Inflammatory macrophage (primary cell): Measurements from ENCODE around the gene C1orf50.
"Not testable (repeated sequence)": the region's sequence is repeated elsewhere in the genome, so short reads cannot be mapped to it uniquely, and the experiment has no call there.

Experiments used
- DNase-seq, 2 donors: peaks; one replicate each; pipeline ENCODE4 v3.0.0-alpha.2; 2020 to 2022

C1orf50 gene

DNA sequence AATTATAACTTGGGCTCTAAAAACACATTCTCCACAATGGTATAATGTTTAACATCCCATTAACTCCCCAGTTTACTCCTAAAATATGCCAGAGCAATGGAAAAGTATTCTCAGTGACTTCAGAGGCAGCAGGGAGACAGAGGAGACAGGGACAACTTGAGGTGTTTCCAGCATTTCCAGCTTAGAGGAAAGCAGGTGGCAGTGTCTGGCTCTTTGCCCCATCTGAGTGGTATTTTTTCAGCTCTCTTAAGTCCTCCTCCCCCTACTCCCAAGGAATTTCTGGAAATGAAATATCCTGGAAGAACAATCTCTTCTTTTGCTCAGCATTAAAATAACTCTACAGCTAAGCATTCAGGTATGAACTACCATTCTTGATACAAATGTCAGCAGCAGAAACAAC is 39.1 kb downstream of the C1orf50 start:
- DNase-seq: no peak

- DNase-seq: no peak
Measured at GRCh38 chr1:42806593-42806992, 39.5 kb downstream of the C1orf50 start.

DNA sequence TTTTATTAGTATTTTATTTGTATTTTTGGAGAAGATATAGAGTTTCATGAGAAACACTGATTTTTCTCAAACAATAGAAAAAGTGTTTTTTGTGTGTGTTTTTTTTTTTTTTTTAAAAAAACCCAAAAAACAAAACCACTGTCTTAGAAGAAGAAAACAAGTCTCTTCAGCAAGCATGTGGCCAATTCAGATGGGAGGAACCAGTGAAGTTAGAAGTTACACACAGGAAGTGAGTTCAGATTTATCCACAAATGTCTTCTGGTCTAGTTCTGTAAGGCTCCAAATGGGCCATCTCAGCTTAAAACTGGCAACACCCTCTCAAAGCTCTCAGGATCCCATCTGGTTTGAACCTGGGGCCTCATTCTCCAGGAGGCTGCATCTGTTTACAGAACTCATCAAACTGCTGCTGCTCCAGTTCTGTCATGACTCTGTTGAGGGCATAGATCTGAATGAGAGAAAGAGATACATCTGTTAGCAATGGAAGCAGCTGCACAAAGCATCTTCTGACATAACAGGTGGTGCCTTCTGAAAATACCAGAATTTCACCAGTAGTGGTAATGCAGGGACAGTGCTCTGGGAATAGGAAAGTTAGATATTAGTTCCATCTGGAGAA is 40.1 kb downstream of the C1orf50 start:
- DNase-seq: no peak

DNA sequence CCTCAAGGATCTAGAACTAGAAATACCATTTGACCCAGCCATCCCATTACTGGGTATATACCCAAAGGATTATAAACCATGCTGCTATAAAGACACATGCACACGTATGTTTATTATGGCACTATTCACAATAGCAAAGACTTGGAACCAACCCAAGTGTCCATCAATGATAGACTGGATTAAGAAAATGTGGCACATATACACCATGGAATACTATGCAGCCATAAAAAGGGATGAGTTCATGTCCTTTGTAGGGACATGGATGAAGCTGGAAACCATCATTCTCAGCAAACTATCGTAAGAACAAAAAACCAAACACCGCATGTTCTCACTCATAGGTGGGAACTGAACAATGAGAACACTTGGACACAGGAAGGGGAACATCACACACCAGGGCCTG is 47.8 kb downstream of the C1orf50 start:
- DNase-seq: not testable (repeated sequence)

- no peak for DNase-seq
Measured at GRCh38 chr1:42815941-42816584, 49.0 kb downstream of the C1orf50 start.

DNA sequence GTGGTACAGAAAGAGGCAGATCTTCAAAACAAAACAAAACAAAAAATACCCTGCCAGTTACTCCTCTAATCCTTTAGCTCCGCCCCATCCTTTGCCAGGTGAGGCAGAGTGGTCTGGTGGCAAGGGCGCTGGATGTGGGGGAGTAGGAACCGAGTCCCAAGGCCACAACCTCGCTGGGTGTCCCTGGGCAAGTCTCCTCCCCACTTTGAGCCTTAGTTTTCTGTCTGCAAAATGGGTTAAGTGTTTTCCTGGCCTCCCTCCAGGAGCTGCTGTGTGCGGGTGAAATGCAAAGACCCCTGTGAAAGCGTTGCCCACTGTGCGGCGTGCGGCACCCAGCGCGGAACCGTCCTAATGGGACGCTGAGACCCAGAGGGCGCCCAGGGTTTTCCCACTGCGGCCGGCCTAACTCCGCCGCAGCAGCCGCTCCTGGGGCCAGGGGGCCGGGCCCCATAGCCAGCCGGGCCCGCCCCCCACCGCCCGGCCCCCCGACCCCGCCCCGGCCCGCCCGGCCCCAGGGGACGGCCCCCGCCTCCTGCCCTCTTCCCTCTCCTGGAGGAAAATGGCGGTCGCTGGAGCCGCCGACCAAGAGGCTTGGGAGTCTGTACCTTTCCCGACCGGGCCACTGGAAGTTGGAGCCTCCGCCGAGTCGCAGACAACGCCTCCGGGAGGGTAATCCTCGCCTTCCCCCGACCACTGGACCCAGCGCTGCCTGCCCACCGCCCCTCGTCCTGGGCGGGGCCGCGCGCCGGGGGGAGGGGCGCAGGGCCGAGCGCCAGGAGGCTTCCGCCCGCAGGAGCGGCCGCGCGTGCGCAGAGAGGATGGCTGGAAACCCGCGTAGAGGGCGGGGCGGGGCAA is 49.8 kb downstream of the C1orf50 start, which contains the start of the genes ERMAP and SVBP:
TSS of gene ERMAP (plus strand) at position 538 of the 855 bp plus-strand sequence. CDS start 13,327 bp downstream, outside the sequence.
TSS of gene SVBP (minus strand) at position 813 of the 855 bp plus-strand sequence. CDS start 853 bp downstream, outside the sequence.
- peak; percentile 89 to 95 for DNase-seq

DNA sequence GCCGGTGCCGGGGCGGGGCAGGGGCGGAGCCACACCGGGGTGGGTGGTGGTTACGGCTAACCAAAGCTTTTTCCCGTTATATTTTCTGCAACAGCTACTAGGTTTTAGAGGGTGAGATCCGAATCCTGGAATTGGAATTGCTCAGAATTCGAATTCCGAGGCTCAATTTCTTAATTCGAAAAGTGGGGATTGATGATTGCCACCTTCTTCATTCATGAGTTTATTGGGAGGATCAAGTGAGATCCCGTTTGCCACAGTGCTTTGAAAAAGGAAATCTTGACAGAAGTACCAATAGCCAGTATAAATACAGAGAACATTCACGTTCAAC is 50.4 kb downstream of the C1orf50 start:
- DNase-seq: no peak

- no peak for DNase-seq
Measured at GRCh38 chr1:42817976-42818375, 50.9 kb downstream of the C1orf50 start.

DNA sequence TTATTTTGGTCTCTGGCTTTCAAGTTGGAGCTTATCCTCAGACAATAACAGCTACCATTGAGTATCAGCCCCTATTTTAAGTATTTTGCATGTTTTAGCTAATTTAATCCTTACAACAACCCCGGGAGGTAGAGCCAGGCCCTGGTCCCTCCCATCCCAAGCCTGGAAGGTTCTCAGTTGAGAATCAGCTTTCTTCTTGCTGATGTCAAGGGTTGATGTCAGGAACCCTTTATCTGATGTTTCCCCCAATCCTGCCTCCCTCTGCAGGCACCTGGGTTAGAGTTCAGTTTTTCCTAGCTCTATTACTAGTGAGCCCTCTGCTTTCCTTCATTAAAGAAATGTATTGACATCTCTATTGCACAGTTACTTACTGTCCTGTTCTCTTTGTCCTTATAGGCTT is 53.8 kb downstream of the C1orf50 start:
- no peak for DNase-seq

DNA sequence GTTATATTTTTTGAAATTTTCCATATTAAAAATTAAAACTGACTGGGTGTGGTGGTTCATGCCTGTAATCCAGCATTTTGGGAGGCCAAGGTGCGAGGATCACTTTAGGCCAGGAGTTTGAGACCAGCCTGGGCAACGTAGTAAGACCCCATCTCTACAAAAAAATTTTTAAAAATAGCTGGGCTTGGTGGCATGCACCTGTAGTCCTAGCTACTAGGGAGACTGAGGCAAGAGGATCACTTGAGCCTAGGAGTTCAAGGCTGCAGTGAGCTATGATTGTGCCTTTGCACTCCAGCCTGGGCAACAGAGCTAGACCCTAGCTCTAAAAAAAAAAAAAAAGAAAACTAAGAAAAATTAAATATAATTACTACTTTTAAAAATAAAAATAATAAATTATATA is 54.6 kb downstream of the C1orf50 start:
- no peak for DNase-seq

DNA sequence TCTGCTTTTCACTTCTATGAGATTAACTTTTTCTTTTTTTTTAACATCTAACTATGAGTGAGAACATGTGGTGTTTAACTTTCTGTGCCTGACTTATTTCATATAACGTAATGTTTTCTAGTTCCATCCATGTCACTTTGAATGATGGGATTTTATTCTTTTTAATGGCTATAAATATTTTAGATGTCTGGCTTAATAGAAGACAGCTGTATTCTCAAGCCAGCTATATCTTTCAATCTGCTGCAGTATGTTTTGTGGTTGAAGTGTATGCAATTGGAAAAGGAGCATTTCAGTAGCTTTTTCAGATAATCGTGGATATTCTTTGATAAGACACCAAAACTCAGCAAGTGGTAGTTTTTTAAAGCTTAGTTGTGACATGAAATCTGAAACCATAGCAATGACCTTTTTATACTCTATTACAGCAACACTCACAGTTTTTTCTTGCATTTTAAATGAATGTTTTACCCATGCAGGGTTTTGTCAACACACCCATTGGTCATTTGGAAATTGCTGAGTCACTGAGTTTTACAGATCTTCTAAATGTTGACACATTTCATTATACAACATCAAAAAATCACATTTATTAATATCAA is 55.8 kb downstream of the C1orf50 start:
- DNase-seq: peak in 1 of 2 donors; percentile 46

DNA sequence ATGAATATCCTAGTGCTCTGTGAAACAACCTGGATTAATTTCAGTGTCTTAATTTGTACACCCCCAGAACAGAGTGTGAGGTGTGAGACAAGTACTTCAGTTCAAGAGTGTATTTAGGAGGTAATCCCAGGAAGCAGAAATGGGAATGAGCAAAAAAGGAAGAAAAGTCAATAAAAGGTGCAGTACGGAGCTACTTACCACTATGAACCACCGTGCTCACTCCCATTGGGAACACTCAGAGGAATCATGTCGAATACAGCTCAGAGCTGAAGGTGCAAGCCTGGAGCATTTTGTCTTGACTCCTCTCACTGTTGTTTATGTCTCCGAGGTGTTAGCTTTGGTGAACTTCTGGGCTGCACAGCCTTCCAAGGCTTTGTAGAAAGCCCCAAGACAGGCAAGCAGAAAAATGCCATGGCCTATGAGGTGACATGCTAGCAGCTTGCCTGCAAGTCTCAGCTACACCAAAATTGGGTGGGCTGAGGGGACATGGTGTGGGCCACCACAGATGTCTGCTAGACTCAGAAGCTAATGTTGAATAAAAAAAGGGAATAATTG is 57.5 kb downstream of the C1orf50 start:
- no peak for DNase-seq

DNA sequence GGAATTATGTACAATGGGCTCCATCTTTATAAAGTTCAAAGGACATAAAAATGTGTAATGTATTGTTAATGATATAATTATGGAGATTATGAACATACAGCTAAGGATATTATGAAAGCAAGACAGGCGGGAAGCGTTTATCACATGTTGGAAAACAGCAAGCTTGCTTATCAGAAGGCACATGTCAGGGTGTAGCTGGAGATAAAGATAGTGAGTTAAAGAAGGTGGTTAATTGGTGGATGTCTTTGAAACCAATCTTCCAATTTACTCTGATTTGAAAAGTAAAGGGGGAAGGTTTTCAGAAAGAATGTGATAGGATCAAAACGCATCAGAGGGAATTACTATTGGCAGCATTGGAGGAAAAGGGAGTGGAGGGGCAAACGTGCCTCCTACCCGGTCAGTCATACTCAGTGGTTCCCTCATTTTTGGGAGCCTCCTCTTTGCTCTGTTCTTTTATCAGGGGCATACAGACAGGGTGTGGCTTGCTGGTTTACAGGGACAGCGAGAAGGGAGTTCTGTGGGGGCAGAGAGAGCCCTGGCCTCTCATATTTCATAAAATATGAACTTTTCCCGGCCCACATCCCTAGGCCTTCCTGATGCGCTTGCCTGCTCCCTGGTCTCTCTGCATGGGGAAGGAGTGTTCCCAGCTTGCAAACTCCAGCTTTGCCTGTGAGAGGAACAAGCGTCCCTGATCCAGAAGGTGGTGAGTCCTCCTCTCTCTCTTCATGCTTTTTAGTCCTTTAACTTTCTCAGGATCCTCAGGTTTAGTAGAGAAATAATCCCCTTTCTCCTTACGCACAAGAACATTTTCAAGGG is 58.2 kb downstream of the C1orf50 start:
- DNase-seq: no peak
